A549 (cell line): ENCODE data around the gene SGCD. TPM values are rescaled to one million over a fixed set of nuclear protein-coding genes. Genes with fewer than 3 reads are reported as not detected.

Experiments used
- ATAC-seq, 2 experiments: fragments of 200-7000 bp in 1 of 2; fragments of >200 bp in 1 of 2; cut with Nextera tagmentation in 1 of 2; cut with Tn5 transposase in 1 of 2; 3 replicates each; pipeline versions ENCODE4 v1.8.0 to v1.9.1; 2018 to 2020; ENCODE audit warnings: mild to moderate bottlenecking in 1 of 2, moderate library complexity in 1 of 2
- CTCF ChIA-PET: fragments of 300-600 bp; sonication (Branson Sonifier 250); formaldehyde crosslinking; extraction: SDS; loops from one replicate; lab custom pipeline; 2021; ENCODE audit warnings: antibody characterized with exemption, inconsistent platforms; lab: Yijun Ruan, JAX
- POLR2A ChIA-PET: fragments of 350-600 bp; formaldehyde crosslinking; extraction: SDS; loops from one replicate; lab custom pipeline; 2021; ENCODE audit warnings: antibody characterized with exemption, inconsistent platforms; lab: Yijun Ruan, JAX
- DNase-seq, 2 experiments: peaks; one replicate each; pipeline versions ENCODE4 v3.0.0 to v3.0.0-alpha.2; 2011 to 2016; ENCODE audit warnings: low read depth in 1 of 2, low spot score in 1 of 2
- FAIRE-seq: peaks from 2 replicates; lab custom pipeline; 2011; peaks lifted over from hg19 to GRCh38; lab: Jason Lieb, UNC
- H3K27ac ChIP-seq, 2 experiments: fragments of >200 bp; sonication (Bioruptor Twin); formaldehyde crosslinking; 3 replicates each; pipeline ENCODE4 v1.5.1; 2016 to 2017
- H3K4me1 ChIP-seq: fragments of >200 bp; sonication (Bioruptor Twin); formaldehyde crosslinking; 3 replicates; pipeline ENCODE4 v1.6.1; 2016
- H3K4me2 ChIP-seq: fragments of >200 bp; sonication (Bioruptor Twin); formaldehyde crosslinking; 3 replicates; pipeline ENCODE4 v1.6.1; 2016
- H3K4me3 ChIP-seq: fragments of >200 bp; sonication (Bioruptor Twin); formaldehyde crosslinking; 3 replicates; pipeline ENCODE4 v1.5.1; 2016
- H3K9me3 ChIP-seq: fragments of >200 bp; sonication (Bioruptor Twin); formaldehyde crosslinking; 3 replicates; pipeline ENCODE4 v1.6.1; 2016
- CBX2 ChIP-seq: fragments of 200-600 bp; sonication (generic); IDR thresholded peaks from 2 replicates; pipeline ENCODE4 v1.6.1; 2016; ENCODE audit warnings: low read depth, mild to moderate bottlenecking, borderline replicate concordance
- CBX8 ChIP-seq: fragments of 200-600 bp; sonication (generic); IDR thresholded peaks from 2 replicates; pipeline ENCODE4 v1.6.1; 2016
- EHF ChIP-seq: fragments of 250-450 bp; sonication (Bioruptor Pico); IDR thresholded peaks from 2 replicates; pipeline ENCODE4 v1.5.0; 2020; ENCODE audit warnings: mild to moderate bottlenecking
- EHMT2 ChIP-seq: fragments of 200-600 bp; sonication (generic); IDR thresholded peaks from 2 replicates; pipeline ENCODE4 v1.6.1; 2016; ENCODE audit warnings: antibody characterized with exemption, low read depth, mild to moderate bottlenecking, moderate library complexity
- FOSB ChIP-seq: fragments of 250-450 bp; sonication (Bioruptor Pico); IDR thresholded peaks from 2 replicates; pipeline ENCODE4 v1.5.0; 2020; ENCODE audit warnings: mild to moderate bottlenecking, moderate library complexity
- FOXS1 ChIP-seq: fragments of 250-450 bp; sonication (Bioruptor Pico); IDR thresholded peaks from 2 replicates; pipeline ENCODE4 v1.5.0; 2020; ENCODE audit warnings: mild to moderate bottlenecking, moderate library complexity
- GATA3 ChIP-seq: IDR thresholded peaks from 2 replicates; pipeline ENCODE4 v1.6.1; 2012; ENCODE audit warnings: borderline replicate concordance
- HDAC2 ChIP-seq: fragments of 200-600 bp; sonication (generic); IDR thresholded peaks from 2 replicates; pipeline ENCODE4 v1.6.1; 2016
- HOXB13 ChIP-seq: fragments of 250-450 bp; sonication (Bioruptor Pico); IDR thresholded peaks from 2 replicates; pipeline ENCODE4 v1.5.0; 2020; ENCODE audit warnings: low read depth, mild to moderate bottlenecking, moderate library complexity
- KDM1A ChIP-seq: fragments of 200-600 bp; sonication (generic); IDR thresholded peaks from 2 replicates; pipeline ENCODE4 v1.6.1; 2016; ENCODE audit warnings: low read depth, mild to moderate bottlenecking
- KDM5A ChIP-seq: fragments of 200-600 bp; sonication (generic); IDR thresholded peaks from 2 replicates; pipeline ENCODE4 v1.6.1; 2016; ENCODE audit warnings: antibody characterized with exemption, mild to moderate bottlenecking
- MAZ ChIP-seq: fragments of 150-350 bp; IDR thresholded peaks from 2 replicates; pipeline ENCODE4 v1.6.1; 2014; ENCODE audit warnings: antibody characterized with exemption, low read depth, low read length, borderline replicate concordance
- MYC ChIP-seq: IDR thresholded peaks from 2 replicates; pipeline ENCODE4 v1.6.1; 2012; ENCODE audit warnings: mild to moderate bottlenecking, inconsistent platforms, low read length, improper control_type of control experiment, borderline replicate concordance
- NFE2L2 ChIP-seq: fragments of 150-350 bp; conservative IDR thresholded peaks from 2 replicates; pipeline ENCODE4 v1.6.1; 2014; ENCODE audit warnings: low read length
- NR3C1 ChIP-seq: fragments of >200 bp; sonication (Bioruptor Twin); formaldehyde crosslinking; IDR thresholded peaks from 3 replicates; pipeline ENCODE4 v1.6.1; 2017
- PHF8 ChIP-seq: fragments of 200-600 bp; sonication (generic); IDR thresholded peaks from 2 replicates; pipeline ENCODE4 v1.6.1; 2016; ENCODE audit warnings: low read depth, mild to moderate bottlenecking, antibody characterized with exemption, moderate library complexity, borderline replicate concordance
- RCOR1 ChIP-seq: fragments of 150-350 bp; IDR thresholded peaks from 2 replicates; pipeline ENCODE4 v1.6.1; 2014; ENCODE audit warnings: antibody characterized with exemption, low read length, low read depth
- RNF2 ChIP-seq: fragments of 200-600 bp; sonication (generic); IDR thresholded peaks from 2 replicates; pipeline ENCODE4 v1.6.1; 2016; ENCODE audit warnings: low read depth, mild to moderate bottlenecking, antibody characterized with exemption, moderate library complexity, borderline replicate concordance
- TP53 ChIP-seq: fragments of 250-450 bp; sonication (Bioruptor Pico); IDR thresholded peaks from 2 replicates; pipeline ENCODE4 v1.5.0; 2021; ENCODE audit warnings: mild to moderate bottlenecking, moderate library complexity
- USF2 ChIP-seq: fragments of 450-650 bp; IDR thresholded peaks from 2 replicates; pipeline ENCODE4 v1.6.1; 2014; ENCODE audit warnings: antibody characterized with exemption
- WGBS: methylation state at CpG from one replicate; pipeline ENCODE4 v1.1.6; 2017; ENCODE audit errors: missing lambda C conversion rate; 5-methylcytosine and 5-hydroxymethylcytosine counted together
- polyA plus RNA-seq, 4 experiments: library from polyadenylated mRNA; depleted of rRNA in 3 of 4; stranded (reverse); fragments of >200 nt; fragmentation: RNase III in 1 of 4; extraction: RNeasy Plus Mini Kit Qiagen cat#74134 plus additional on column Dnase treatment in 1 of 4; gene quantifications; 2 replicates in 3 of 4; 3 replicates in 1 of 4; pipeline ENCODE4 v1.2.3, GENCODE V29; 2011 to 2017
- TF ChIP-seq, protein P1 (sequence below): IDR thresholded peaks from 2 replicates; pipeline ENCODE4 v1.6.1; 2012
- TF ChIP-seq, protein P2 (sequence below): fragments of 250-450 bp; sonication (Bioruptor Pico); IDR thresholded peaks from 2 replicates; pipeline ENCODE4 v1.5.0; 2021; ENCODE audit warnings: mild to moderate bottlenecking, moderate library complexity, borderline replicate concordance
- TF ChIP-seq, protein P3 (sequence below): IDR thresholded peaks from 2 replicates; pipeline ENCODE4 v1.6.1; 2012; ENCODE audit warnings: low read depth, borderline replicate concordance

Gene SGCD
- polyA plus RNA-seq, 2 of the 4 experiments (the other 2 are of a cell fraction): 7.6 to 10.6 TPM

DNA sequence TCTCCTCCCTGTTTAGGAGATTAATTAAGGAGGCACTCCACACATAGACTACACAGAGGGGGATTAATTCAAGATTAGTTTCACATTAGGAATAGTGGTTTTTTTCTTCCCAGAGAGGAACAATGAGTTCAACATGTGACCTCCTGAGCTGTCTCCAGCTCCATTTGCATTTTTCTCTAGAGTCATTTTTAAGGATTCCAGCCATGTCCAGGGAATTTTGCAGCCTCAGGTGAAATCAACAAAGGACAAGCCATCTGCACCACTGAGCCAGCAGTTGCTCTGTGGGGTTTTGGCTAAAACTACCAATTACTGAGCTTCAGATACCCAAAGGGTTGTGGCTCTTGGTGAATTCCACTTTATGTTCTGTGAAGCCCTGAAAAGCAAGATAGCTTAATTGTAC is 264.7 kb downstream of the SGCD start:
- no peak for ATAC-seq
- Histone ChIP-seq H3K4me1 (no peaks in the 10 kb centered on the region), H3K9me3 (no peaks in the 10 kb centered on the region), H3K27ac (no peak overlapping the region), H3K4me3 (no peak overlapping the region), H3K4me2 (no peak overlapping the region)
- DNase-seq: no peak
- ChIA-PET CTCF (interaction anchor here (0.6 kb wide), 1 partner anchor 16 kb away, joined by 3 read pairs; no protein-coding TSS in a partner anchor), POLR2A (no interaction called here)
- TF ChIP-seq, protein P1, sequence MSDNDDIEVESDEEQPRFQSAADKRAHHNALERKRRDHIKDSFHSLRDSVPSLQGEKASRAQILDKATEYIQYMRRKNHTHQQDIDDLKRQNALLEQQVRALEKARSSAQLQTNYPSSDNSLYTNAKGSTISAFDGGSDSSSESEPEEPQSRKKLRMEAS: no peak
- TF ChIP-seq GATA3 (no peak), EHMT2 (no peak), RNF2 (no peak), TP53 (CRISPR knock-in tag) (no peak), PHF8 (no peak), CBX8 (no peak), FOSB (CRISPR knock-in tag) (no peak), CBX2 (no peak)
- TF ChIP-seq, protein P2, sequence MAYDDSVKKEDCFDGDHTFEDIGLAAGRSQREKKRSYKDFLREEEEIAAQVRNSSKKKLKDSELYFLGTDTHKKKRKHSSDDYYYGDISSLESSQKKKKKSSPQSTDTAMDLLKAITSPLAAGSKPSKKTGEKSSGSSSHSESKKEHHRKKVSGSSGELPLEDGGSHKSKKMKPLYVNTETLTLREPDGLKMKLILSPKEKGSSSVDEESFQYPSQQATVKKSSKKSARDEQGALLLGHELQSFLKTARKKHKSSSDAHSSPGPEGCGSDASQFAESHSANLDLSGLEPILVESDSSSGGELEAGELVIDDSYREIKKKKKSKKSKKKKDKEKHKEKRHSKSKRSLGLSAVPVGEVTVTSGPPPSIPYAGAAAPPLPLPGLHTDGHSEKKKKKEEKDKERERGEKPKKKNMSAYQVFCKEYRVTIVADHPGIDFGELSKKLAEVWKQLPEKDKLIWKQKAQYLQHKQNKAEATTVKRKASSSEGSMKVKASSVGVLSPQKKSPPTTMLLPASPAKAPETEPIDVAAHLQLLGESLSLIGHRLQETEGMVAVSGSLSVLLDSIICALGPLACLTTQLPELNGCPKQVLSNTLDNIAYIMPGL (CRISPR knock-in tag): no peak
- TF ChIP-seq, protein P3, sequence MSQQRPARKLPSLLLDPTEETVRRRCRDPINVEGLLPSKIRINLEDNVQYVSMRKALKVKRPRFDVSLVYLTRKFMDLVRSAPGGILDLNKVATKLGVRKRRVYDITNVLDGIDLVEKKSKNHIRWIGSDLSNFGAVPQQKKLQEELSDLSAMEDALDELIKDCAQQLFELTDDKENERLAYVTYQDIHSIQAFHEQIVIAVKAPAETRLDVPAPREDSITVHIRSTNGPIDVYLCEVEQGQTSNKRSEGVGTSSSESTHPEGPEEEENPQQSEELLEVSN: no peak
- FAIRE-seq: no peak

DNA sequence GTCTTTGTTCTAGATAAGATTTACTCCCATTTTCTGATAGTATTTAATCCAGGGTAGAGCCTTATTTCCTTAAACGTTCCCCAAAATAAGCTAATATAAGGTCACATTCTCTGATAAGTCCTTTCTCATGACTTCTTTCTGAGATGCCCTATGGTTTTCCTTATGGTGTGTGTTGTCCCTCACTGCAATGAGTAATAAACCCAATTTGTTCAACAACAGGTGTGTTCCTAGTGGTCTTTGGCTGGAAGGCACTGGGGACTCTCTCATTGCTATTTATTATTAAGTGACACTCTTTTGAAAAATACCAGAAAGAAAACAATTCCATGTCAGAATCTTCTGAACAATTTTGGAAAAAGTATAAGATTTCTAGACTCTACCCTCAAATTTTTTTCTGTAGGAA is 266.6 kb downstream of the SGCD start:
- H3K4me1 ChIP-seq: no peaks in the 10 kb centered on the region
- H3K27ac ChIP-seq: no peak overlapping the region
- H3K4me2 ChIP-seq: no peak overlapping the region
- H3K4me3 ChIP-seq: no peak overlapping the region
- CTCF ChIA-PET: no interaction called here
- H3K9me3 ChIP-seq: no peaks in the 10 kb centered on the region
- TF ChIP-seq HDAC2 (no peak), MYC (no peak), NR3C1 (no peak)
- TF ChIP-seq, protein P1: no peak
- 38% methylated on average over 1 of the region's 1 CpG for WGBS
- DNase-seq (no peak), ATAC-seq (no peak), FAIRE-seq (no peak)
- POLR2A ChIA-PET: no interaction called here

- Histone ChIP-seq H3K4me3 (no peak overlapping the region), H3K9me3 (no peaks in the 10 kb centered on the region), H3K4me2 (no peak overlapping the region), H3K4me1 (no peaks in the 10 kb centered on the region), H3K27ac (no peak overlapping the region)
- POLR2A ChIA-PET: no interaction called here
- TF ChIP-seq CBX2 (no peak), MAZ (no peak), USF2 (no peak), FOXS1 (CRISPR knock-in tag) (no peak), HOXB13 (no peak), EHMT2 (no peak), NR3C1 (no peak), EHF (CRISPR knock-in tag) (no peak), KDM1A (no peak), NFE2L2 (no peak), KDM5A (no peak), RCOR1 (no peak)
- TF ChIP-seq, protein P1: no peak
- WGBS: 54% methylated on average over 1 of the region's 1 CpG
- no peak for DNase-seq
- ATAC-seq: no peak
- no peak for FAIRE-seq
- CTCF ChIA-PET: no interaction called here
Observed at GRCh38 chr5:156594406-156594805, 267.4 kb downstream of the SGCD start.
